RPMI7951 (cell line): Measurements from ENCODE around the gene SPATA31D1. TPM values are rescaled to one million over a fixed set of nuclear protein-coding genes. Genes with fewer than 3 reads are reported as not detected.
"Not testable (repeated sequence)": the region's sequence is repeated elsewhere in the genome, so short reads cannot be mapped to it uniquely, and the experiment has no call there.

Source experiments
- DNase-seq: peaks from one replicate; pipeline ENCODE4 v3.0.0-alpha.2; 2012; ENCODE audit warnings: low read depth
- total RNA-seq: library from RNA; depleted of rRNA; stranded (reverse); fragments of >200 nt; shearing (Covaris generic); gene quantifications from 2 replicates; pipeline ENCODE4 v1.2.3, GENCODE V29; 2014; rRNA removed

Gene SPATA31D1
- total RNA-seq = not detected in 2 replicates

GRCh38 chr9:81988472-81988871, at the start of gene SPATA31D1:
Gene SPATA31D1 (plus strand): TSS chr9:81988772. CDS start chr9:81988819, 47 bp downstream.
- DNase-seq = not testable (repeated sequence)

- DNase-seq = not testable (repeated sequence)
These were observed 45.2 kb upstream of the SPATA31D1 start, which contains the start of gene SPATA31D3 for GRCh38 chr9:81943393-81943792. Gene SPATA31D3 (plus strand): TSS chr9:81943500. CDS start chr9:81943586, 86 bp downstream.

- not testable (repeated sequence) for DNase-seq
These were observed 39.9 kb upstream of the SPATA31D1 start for GRCh38 chr9:81948650-81949049.

- no peak for DNase-seq
These were observed 35.5 kb upstream of the SPATA31D1 start for GRCh38 chr9:81953096-81953495.

GRCh38 chr9:81955625-81956024, 32.9 kb upstream of the SPATA31D1 start:
- no peak for DNase-seq

GRCh38 chr9:81964218-81965171, 24.1 kb upstream of the SPATA31D1 start:
- DNase-seq = no peak

- DNase-seq = no peak
These were observed 20.5 kb upstream of the SPATA31D1 start for GRCh38 chr9:81968026-81968425.

GRCh38 chr9:81969971-81970370, 18.6 kb upstream of the SPATA31D1 start:
- no peak for DNase-seq

GRCh38 chr9:81971727-81972126, 16.8 kb upstream of the SPATA31D1 start:
- DNase-seq = no peak

- no peak for DNase-seq
These were observed 13.8 kb upstream of the SPATA31D1 start for GRCh38 chr9:81974764-81975163.

- DNase-seq = no peak
These were observed 12.2 kb upstream of the SPATA31D1 start for GRCh38 chr9:81976351-81976750.

GRCh38 chr9:81979196-81979595, 9.4 kb upstream of the SPATA31D1 start:
- no peak for DNase-seq

- no peak for DNase-seq
These were observed 8.0 kb upstream of the SPATA31D1 start for GRCh38 chr9:81980568-81980967.

- DNase-seq = no peak
These were observed 6.7 kb upstream of the SPATA31D1 start for GRCh38 chr9:81981883-81982282.

GRCh38 chr9:81984928-81985327, 3.6 kb upstream of the SPATA31D1 start:
- no peak for DNase-seq

- DNase-seq = no peak
These were observed 2.5 kb upstream of the SPATA31D1 start for GRCh38 chr9:81986051-81986450.

GRCh38 chr9:81989700-81990099, 1.1 kb downstream of the SPATA31D1 start:
- DNase-seq = no peak

GRCh38 chr9:81993656-81994055, 5.1 kb downstream of the SPATA31D1 start:
- peak; percentile 15 for DNase-seq

GRCh38 chr9:81999806-82000205, 11.2 kb downstream of the SPATA31D1 start:
- DNase-seq = no peak

GRCh38 chr9:82010711-82011110, 22.1 kb downstream of the SPATA31D1 start:
- peak; percentile 31 for DNase-seq

- no peak for DNase-seq
These were observed 22.6 kb downstream of the SPATA31D1 start for GRCh38 chr9:82011133-82011532.

GRCh38 chr9:82012276-82012675, 23.7 kb downstream of the SPATA31D1 start:
- no peak for DNase-seq

GRCh38 chr9:82020331-82020730, 31.8 kb downstream of the SPATA31D1 start:
- DNase-seq = no peak
